ENCODE results near the gene SNX6. TPM values are rescaled to one million over a fixed set of nuclear protein-coding genes. Genes with fewer than 3 reads are reported as not detected.
"Not testable (repeated sequence)": the region's sequence is repeated elsewhere in the genome, so short reads cannot be mapped to it uniquely, and the experiment has no call there.

Gene SNX6
- polyA plus RNA-seq, 3 donors, result 46.7 to 115 (median 114) TPM

DNA sequence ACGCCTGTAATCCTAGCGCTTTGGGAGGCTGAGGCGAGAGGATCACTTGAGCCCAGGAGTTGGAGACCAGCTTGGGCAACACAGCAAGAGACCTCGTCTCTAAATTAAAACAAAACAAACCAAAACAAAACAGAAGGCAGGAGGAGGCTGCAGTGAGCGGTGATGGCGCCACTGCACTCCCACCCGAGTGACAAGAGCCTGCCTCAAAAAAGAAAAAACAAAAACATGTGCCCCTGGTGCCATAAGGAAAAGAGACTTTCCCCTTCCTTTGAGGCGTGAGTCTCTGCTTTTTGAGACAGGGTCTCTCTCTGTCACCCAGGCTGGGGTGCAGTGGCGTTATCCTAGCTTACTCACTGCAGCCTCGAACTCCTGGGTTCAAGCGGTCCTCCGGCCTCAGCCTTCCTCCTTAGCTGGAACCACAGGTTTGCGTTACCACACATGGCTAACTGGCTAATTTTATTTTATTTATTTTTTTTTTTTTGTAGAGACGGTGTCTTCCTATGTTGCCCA, 81.4 kb downstream of the SNX6 start:
- WGBS (ENCODE audit: insufficient coverage), result 86% methylated on average over 10 of the region's 14 CpGs
- DNase-seq, result peak in 1 of 3 donors; percentile 27

DNA sequence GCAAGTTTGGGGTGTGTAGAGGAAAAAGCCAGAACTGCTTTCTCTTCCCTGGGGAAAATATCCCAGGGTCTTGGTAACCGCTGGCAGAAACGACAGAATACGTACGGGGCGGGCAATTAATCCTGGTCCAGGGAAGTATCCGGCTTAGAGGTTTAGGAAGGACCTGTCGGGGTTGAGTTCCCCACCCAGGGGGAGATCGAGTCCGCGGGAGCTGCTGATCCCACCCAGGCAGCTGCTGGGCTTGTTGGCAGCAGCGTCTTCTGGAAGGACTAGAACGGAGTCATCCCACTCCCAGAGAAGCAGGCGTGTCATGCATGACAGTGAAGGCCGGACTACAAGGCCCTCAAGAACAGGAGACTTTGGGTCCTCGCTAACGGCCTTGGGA, 82.8 kb downstream of the SNX6 start:
- H3K4me1 ChIP-seq (ENCODE audit: control insufficient read depth in 1 of 2, insufficient read depth in 2 of 2, low read length in 2 of 2), result peaks cover 18 to 21% of the 10 kb centered on the region in 2 donors
- H3K27me3 Mint-ChIP-seq (ENCODE audit: low read depth in 3 of 3); H3K9me3 ChIP-seq (replicated peaks in 1 of 2; ENCODE audit: control insufficient read depth in 1 of 2, insufficient read depth in 1 of 2, low read length in 2 of 2); H3K9ac ChIP-seq (ENCODE audit: insufficient read depth, low read length, poor library complexity, severe bottlenecking); H3K4me2 ChIP-seq (replicated peaks; ENCODE audit: extremely low read depth, low read length, poor library complexity, severe bottlenecking); H3K4me3 Mint-ChIP-seq; intact Hi-C loops (cut with micrococcal nuclease); H3K27me3 ChIP-seq (ENCODE audit: control insufficient read depth in 2 of 2, insufficient read depth in 2 of 2, low read length in 2 of 2); H4K20me1 ChIP-seq (ENCODE audit: insufficient read depth, low read length); H3K27ac Mint-ChIP-seq; H3K4me3 ChIP-seq (replicated peaks in 1 of 3; ENCODE audit: low read depth in 2 of 3, low read length in 3 of 3); H3K9me3 Mint-ChIP-seq; DNase-seq; H3K79me2 ChIP-seq (ENCODE audit: insufficient read depth, low read length); H3K36me3 ChIP-seq (replicated peaks in 1 of 2; ENCODE audit: control insufficient read depth in 1 of 2, insufficient read depth in 2 of 2, low read length in 2 of 2); H3K27ac ChIP-seq (ENCODE audit: low read depth in 1 of 2, low read length in 2 of 2); H3K36me3 Mint-ChIP-seq; H2AFZ ChIP-seq (ENCODE audit: insufficient read depth, low read depth, low read length, poor library complexity, severe bottlenecking): not testable (repeated sequence)
- no CpG with 5 or more reads among the region's 16 CpGs for WGBS (ENCODE audit: insufficient coverage)
- H3K4me1 Mint-ChIP-seq, result peaks cover 22% of the 10 kb centered on the region

More for the DNA sequence above, 81.4 kb downstream of the SNX6 start:
- Histone ChIP-seq H2AFZ (ENCODE audit: insufficient read depth, low read depth, low read length, poor library complexity, severe bottlenecking) (no peak overlapping the region), H3K9me3 (replicated peaks in 1 of 2; ENCODE audit: control insufficient read depth in 1 of 2, insufficient read depth in 1 of 2, low read length in 2 of 2) (no peaks in the 10 kb centered on the region), H3K27ac (ENCODE audit: low read depth in 1 of 2, low read length in 2 of 2) (no peak overlapping the region), H3K36me3 (replicated peaks in 1 of 2; ENCODE audit: control insufficient read depth in 1 of 2, insufficient read depth in 2 of 2, low read length in 2 of 2) (no peaks in the 10 kb centered on the region), H3K79me2 (ENCODE audit: insufficient read depth, low read length) (no peaks in the 10 kb centered on the region), H3K4me3 (replicated peaks in 1 of 3; ENCODE audit: low read depth in 2 of 3, low read length in 3 of 3) (no peak overlapping the region), H3K4me2 (replicated peaks; ENCODE audit: extremely low read depth, low read length, poor library complexity, severe bottlenecking) (no peak overlapping the region), H4K20me1 (ENCODE audit: insufficient read depth, low read length) (no peaks in the 10 kb centered on the region), H3K4me1 (ENCODE audit: control insufficient read depth in 1 of 2, insufficient read depth in 2 of 2, low read length in 2 of 2) (peaks cover 18 to 21% of the 10 kb centered on the region in 2 donors), H3K27me3 (ENCODE audit: control insufficient read depth in 2 of 2, insufficient read depth in 2 of 2, low read length in 2 of 2) (no peaks in the 10 kb centered on the region), H3K9ac (ENCODE audit: insufficient read depth, low read length, poor library complexity, severe bottlenecking) (no peak overlapping the region)
- Mint-ChIP-seq H3K27me3 (ENCODE audit: low read depth in 3 of 3) (peaks cover 0 to 2% (median 2%) of the 10 kb centered on the region in 3 donors), H3K9me3 (no peaks in the 10 kb centered on the region), H3K4me3 (no peak overlapping the region), H3K4me1 (peaks cover 22% of the 10 kb centered on the region), H3K36me3 (no peaks in the 10 kb centered on the region), H3K27ac (peak overlapping the region in 1 of 7 donors; percentile 42)
- TF ChIP-seq, protein P1, sequence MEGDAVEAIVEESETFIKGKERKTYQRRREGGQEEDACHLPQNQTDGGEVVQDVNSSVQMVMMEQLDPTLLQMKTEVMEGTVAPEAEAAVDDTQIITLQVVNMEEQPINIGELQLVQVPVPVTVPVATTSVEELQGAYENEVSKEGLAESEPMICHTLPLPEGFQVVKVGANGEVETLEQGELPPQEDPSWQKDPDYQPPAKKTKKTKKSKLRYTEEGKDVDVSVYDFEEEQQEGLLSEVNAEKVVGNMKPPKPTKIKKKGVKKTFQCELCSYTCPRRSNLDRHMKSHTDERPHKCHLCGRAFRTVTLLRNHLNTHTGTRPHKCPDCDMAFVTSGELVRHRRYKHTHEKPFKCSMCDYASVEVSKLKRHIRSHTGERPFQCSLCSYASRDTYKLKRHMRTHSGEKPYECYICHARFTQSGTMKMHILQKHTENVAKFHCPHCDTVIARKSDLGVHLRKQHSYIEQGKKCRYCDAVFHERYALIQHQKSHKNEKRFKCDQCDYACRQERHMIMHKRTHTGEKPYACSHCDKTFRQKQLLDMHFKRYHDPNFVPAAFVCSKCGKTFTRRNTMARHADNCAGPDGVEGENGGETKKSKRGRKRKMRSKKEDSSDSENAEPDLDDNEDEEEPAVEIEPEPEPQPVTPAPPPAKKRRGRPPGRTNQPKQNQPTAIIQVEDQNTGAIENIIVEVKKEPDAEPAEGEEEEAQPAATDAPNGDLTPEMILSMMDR (IDR thresholded peaks at IDR 0.05), result no peak
- intact Hi-C loops (cut with micrococcal nuclease), result no loop called here

DNA sequence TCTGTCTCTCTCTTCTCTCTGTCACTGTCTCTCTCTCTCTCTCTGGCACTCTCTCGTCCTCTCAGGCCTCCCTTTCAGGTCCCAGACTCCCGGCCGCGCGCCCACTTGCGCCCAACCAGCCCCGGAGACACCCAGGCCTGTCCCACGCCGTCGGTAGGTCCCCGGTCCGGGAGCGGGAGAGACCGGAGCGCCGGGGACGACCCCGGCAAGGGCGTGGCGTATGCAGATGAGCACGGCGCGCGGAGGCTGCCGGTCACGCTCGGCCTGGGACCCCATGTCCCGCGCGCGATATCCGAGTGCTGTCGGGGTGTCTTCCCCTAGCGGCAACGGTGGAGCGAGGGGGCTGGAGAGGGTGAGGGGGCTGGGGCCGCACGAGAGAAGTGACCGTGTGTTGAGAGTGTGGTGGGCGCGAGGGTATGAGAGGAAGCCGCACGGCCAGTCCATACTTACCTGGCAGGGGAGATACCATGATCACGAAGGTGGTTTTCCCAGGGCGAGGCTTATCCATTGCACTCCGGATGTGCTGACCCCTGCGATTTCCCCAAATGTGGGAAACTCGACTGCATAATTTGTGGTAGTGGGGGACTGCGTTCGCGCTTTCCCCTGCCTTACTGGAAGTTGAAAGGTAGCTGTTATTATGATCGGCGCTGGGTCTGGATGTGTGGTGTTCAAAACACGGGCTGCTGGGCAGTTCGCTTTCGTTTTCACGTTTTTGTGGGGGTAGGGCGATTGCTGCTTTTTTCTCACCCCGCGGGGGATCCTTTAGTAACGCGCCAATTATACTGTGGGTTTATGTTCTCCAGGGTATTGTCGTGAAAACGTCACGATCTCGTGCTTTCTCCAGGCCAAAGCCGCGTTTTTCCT, 83.4 kb downstream of the SNX6 start:
- not testable (repeated sequence) for H3K36me3 ChIP-seq (replicated peaks in 1 of 2; ENCODE audit: control insufficient read depth in 1 of 2, insufficient read depth in 2 of 2, low read length in 2 of 2)

More for the DNA sequence above, 83.4 kb downstream of the SNX6 start:
- intact Hi-C loops (cut with micrococcal nuclease); H3K9me3 ChIP-seq (replicated peaks in 1 of 2; ENCODE audit: control insufficient read depth in 1 of 2, insufficient read depth in 1 of 2, low read length in 2 of 2); H3K27me3 ChIP-seq (ENCODE audit: control insufficient read depth in 2 of 2, insufficient read depth in 2 of 2, low read length in 2 of 2); H3K9ac ChIP-seq (ENCODE audit: insufficient read depth, low read length, poor library complexity, severe bottlenecking); H3K27ac Mint-ChIP-seq; H4K20me1 ChIP-seq (ENCODE audit: insufficient read depth, low read length); H3K27me3 Mint-ChIP-seq (ENCODE audit: low read depth in 3 of 3); H3K79me2 ChIP-seq (ENCODE audit: insufficient read depth, low read length); H3K36me3 Mint-ChIP-seq; H3K27ac ChIP-seq (ENCODE audit: low read depth in 1 of 2, low read length in 2 of 2); DNase-seq; H3K4me3 Mint-ChIP-seq; H3K4me3 ChIP-seq (replicated peaks in 1 of 3; ENCODE audit: low read depth in 2 of 3, low read length in 3 of 3); H3K9me3 Mint-ChIP-seq; H3K4me2 ChIP-seq (replicated peaks; ENCODE audit: extremely low read depth, low read length, poor library complexity, severe bottlenecking); H2AFZ ChIP-seq (ENCODE audit: insufficient read depth, low read depth, low read length, poor library complexity, severe bottlenecking): not testable (repeated sequence)
- peaks cover 18 to 21% of the 10 kb centered on the region in 2 donors for H3K4me1 ChIP-seq (ENCODE audit: control insufficient read depth in 1 of 2, insufficient read depth in 2 of 2, low read length in 2 of 2)
- no CpG with 5 or more reads among the region's 68 CpGs for WGBS (ENCODE audit: insufficient coverage)
- peaks cover 20% of the 10 kb centered on the region for H3K4me1 Mint-ChIP-seq
